HG02588 (cell line): Measurements from ENCODE around the gene VWF.

Source experiments
- ATAC-seq: cut with Tn5 transposase; IDR thresholded peaks from one replicate; pipeline ENCODE4 v1.9.1; 2021; ENCODE audit warnings: mild to moderate bottlenecking, moderate library complexity; ENCODE audit not compliant: unreplicated experiment

VWF gene

DNA sequence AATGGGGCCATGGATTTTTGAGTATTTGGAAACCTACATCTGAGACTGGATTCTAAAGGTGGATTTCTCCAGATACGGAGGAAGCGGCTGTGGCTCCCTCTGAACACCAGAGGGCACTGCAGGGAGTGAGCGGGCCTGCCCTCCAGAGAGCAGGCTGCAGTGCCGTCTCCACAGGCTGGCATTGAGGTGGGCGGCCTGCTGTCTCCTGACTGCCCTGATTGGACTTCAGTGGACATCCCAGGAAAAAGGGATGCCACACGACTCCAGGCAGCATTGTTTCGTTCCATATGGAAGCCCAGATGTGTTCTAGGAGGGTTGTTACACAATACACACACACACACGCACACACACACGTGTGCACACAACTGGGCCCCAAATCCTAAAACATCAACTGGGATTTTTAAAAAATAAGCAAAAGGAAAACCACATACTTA is 158.5 kb downstream of the VWF start:
- no peak for ATAC-seq

DNA sequence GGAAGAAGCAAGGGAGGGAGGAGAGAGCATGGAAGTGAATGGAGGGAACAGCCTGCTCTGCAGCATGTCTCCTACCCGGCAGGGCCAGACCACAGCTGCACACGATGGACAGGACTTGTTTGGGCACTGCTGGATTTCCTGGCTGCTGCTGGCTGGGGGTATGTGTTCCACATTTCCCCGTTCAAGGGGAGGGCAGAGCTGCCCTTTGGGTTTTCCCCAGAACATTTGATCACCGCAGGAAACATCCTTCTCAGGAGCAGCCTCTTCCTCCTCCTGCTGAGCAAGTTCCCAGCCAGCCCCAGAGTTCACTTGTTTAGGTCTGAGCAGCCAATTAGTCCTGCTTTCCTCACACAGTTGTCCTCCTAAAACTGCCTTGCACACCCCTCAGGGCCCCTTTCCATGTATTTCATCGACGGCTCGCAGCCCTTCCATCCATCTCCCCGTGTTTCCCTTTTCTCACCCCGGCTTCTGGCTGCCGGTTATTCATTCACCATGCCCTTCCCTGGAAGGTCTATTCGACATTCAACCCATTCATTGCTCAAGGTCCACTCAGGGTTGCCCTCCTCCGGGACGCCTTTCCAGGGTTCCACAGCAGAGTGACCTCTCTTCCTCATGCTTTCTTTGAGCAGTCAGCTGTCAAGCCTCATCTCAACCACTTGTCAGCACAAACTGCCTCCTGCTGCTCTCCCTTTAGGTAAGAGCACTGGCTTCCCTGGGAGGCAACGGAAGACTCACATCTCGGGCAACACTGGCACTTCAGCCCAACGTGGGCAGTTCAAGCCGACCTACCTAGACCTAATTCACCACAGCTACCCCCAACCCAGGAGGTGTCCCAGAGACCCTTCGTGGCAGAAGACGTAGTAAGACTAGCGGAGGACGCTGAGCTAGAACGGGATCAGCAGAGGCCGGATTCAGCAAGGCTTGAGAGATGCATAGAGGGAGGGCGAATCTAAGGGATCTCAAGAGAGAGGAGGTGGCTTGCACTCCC is 159.3 kb downstream of the VWF start:
- no peak for ATAC-seq

DNA sequence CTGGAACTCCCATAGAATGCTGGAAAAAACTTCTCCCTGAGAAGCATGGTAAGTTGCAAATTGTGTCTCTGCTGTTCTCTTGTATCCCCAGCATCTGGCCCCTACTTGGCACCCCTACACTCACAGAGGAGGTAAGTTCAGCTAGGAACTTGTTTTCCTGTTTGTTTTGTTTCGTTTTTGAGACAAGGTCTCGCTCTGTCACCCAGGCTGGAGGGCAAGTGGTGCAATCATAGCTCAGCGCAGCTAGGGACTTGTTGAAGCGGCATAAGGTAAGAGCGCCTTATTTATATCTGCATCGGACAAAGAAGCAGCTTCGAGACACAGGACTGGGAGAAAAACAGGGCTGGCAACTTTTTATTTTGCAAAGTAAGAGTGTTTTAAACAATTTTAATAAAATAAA is 161.0 kb downstream of the VWF start:
- ATAC-seq: no peak

DNA sequence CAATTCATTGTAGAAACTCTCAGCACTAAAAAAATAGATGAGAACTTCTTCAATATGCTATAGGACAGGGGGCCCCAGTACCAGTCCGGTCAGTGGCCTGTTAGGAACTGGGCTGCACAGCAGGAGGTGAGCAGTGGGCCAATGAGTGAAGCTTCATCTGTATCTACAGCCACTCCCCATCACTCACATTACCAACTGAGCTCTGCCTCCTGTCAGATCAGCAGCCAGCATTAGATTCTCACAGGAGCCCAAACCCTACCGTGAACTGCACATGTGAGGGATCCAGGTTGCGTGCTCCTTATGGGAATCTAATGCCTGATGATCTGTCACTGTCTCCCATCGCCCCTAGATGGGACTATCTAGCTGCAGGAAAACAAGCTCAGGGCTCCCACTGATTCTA is 163.7 kb downstream of the VWF start:
- no peak for ATAC-seq

DNA sequence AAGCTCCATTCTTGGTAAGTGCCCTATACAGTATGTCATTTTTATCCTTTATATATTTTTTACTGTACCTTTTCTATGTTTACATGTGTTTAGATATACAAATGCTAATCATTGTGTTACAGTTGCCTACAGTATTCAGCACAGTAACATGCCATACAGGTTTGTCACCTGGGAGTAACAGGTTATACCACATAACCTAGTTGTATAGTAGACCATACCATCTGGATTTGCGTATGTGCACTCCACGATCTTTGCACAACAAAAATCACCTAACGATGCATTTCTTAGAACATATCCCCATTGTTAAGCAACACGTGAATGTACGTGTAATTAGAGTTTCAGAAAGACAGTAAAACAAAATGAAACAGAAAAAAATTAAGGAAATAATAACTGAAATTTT is 167.5 kb downstream of the VWF start:
- no peak for ATAC-seq

DNA sequence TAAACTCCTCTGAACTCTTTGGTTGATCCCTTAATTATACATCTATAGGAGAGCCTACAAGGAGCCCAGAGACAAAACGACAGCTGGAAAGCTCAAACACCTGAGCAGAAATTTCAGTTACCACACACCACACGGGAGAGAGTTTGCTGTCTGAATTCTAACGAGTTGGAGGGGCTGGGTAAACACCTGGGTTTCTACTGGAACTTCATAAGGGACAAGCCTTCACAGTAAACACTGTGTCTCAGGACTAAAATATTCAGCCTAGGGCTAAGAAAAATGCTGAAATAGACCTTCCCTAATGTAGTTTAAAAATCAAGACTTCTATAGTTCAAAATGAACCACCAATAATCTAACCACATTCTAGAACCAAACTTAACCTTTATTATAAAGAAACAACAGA is 169.8 kb downstream of the VWF start:
- ATAC-seq: no peak

DNA sequence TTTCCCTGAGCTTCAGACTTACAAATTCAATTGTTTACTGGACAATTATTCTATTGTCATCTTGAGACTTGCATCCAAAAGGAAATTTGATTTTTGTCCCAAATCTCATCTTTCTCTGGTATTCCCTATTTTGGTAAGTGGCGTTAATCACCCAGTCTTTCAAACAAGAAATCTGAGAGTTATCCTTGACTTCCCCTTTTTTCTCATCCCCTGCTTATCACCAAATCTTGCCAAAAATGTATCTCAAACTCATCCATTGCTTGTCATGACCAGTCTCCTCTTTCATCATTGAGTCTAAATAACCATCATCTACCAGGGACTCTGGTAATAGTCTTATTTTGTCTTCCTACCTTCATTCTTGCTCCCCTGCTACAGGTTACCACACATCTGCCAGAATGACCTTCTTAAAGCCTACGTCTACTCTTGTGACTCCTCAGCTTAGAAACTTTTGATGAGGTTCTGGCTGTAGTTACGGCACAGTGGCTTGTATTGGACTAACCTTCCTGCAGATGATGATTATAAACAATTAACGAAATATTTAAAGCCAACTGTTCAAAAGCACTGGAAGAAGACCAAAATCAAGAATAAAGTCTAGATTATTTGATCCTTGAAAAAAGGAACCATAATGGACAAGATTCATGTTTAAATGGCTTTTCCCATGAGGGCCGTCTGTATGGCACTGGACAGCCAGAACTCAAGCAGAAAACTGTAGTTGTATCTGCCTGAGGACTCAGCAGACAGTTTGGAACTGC is 170.5 kb downstream of the VWF start:
- no peak for ATAC-seq

DNA sequence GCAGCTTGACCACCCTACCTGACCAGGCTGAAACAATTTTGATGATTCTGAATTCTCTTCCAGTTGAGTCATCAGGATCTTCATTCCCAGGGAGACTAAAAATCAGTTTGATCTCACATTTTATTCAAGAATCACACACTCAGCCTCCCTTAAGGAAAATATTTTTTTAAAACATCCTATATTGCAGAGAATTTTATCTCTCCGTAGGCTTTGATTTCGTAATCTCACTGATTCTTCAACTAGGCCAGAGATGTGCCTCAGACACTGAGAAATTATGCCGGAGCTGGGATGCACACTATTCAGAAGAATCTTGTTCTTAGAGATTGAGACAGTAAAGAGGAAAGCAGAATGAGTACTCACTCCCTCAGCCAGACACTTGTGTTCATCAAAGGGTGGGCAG is 172.4 kb downstream of the VWF start:
- no peak for ATAC-seq

DNA sequence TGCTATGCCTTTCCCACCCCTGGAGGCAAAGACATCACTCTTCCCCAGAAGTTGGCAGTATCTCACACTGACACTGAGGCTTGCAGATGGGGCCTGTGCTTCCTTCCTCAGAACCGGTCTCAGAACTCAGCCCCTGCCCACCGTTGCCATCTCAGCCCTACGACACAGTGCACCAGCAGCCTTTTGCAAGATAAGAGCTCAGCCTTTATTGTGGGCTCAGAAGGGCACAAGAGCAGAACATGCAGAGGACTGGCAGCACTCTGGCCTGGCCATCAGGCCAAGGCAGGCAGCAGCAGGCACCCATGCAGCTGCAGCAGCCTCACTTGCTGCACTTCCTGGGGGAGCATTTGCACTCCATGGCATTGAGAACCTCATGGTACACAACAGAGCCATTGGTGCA is 175.8 kb downstream of the VWF start:
- no peak for ATAC-seq

DNA sequence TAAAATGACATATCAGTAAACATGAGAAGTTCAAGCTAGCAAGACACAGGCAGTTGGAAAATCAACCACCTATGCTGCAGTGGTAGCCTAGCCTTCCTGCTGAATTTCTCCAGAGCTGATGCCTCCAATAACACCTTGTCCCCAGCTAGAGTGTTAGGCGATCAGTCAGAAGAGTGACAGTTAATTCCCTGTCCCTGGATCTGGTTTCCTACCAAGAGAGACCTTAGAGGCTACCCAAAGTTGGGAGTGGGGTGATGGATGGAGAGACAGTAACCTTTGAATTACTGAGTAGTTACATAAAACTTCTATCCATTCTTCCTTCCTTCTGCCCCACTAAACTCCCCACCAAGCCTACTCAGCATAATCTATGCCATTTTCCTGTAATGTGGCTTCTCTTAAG is 177.5 kb downstream of the VWF start:
- no peak for ATAC-seq

DNA sequence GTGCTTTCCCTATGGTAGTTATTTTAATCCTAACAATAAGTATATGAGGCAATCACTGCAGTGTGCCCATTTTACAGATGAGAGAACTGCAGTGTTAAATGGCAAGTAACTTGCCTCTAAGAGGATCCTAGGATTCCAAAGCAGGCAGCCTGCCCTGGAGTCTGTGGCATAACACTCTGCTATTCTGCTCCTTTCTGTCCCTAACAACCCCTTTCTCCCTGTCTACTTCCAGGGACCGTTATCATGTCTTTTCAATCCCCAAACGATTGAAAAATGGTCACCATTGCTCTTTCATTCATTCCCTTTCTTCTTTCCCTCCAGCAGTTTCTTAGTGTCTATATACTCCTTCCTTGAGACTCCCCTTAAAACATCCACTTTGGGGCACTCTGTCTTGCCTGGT is 178.1 kb downstream of the VWF start:
- no peak for ATAC-seq

DNA sequence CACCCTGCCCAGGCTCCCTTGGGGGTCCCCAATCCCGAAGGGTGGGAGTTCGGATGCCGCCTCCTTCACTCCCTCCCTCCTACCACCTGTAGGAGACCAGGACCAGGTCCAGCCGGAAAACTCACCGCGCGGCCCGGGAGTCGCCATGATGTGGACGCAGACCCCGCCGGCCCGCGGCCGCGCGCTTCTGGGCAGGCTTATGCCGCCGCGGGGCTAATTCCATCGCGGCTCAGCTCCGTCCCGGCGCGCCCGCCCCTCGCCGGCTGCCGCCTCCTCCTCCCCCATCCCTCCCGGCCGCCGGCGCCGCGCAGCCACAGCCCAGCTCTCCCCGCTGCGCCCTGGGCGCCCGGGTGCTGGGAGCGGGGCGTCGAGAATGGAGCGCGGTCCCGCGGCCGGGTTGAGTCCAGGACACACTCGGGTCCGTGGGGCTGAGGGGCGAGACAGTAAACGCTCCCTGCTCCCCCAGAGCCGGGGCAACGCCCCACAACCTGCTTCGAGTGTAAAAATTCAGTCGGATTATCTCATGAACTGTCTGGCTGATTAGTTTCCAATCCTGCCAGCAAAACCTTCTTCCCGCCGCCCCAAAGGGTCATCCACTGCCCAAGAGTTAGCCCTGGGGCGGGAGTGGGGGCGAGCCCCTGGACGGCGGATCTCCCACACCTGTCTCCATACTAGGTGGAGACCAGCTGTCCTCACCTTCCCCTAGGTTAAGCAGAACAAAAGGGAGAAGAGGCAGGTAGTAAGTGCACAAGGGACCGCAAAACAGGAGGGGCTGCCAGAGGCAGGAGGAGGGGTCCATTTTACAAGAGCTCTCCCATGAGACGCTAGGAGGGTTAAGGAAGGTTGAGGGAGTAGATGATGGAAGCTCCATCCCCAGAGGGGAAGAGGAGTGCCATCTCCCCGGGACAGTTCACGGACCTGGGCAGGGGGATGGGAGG is 179.1 kb downstream of the VWF start, which contains the start of gene ANO2:
TSS of gene ANO2 (minus strand) at position 189 of the 938 bp plus-strand sequence. CDS start at position 147, 42 bp downstream.
- no peak for ATAC-seq

DNA sequence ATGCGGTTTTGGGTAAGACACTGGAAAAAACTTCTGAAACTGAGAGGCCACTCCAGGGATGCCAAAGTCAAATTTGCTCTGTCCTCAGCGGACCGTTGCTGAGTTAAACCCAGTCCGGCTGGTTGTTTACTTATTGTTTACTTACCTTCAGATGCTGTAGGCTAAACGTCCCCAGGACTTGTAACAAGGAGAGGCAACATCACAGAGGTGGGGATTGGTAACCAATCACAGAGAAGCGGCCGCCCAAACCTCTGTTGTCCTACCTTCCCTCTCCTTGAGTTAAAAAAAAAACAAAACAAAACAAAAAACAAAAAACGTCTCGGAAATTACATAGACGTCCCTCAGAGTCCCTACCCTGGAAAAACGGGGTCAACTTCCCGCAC is 179.8 kb downstream of the VWF start:
- no peak for ATAC-seq

DNA sequence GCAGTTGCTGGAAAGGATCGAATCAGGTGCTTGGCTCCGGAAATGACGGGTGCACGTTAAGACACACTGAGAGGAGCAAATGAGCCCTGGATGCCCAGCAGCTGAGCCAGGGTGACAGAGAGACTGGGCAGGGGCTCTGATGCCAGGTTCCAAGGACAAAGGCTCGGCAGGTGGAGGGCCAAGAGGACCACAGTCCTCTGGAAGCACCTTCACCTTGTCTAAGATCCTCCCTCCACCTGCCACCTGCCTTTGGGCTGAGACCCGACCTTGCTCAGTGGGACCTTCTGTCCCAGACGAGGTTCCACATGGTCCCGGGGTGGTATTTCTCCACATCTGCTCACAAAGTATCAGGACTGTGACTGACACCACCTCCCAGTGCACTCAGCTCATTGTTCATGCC is 180.4 kb downstream of the VWF start:
- no peak for ATAC-seq

DNA sequence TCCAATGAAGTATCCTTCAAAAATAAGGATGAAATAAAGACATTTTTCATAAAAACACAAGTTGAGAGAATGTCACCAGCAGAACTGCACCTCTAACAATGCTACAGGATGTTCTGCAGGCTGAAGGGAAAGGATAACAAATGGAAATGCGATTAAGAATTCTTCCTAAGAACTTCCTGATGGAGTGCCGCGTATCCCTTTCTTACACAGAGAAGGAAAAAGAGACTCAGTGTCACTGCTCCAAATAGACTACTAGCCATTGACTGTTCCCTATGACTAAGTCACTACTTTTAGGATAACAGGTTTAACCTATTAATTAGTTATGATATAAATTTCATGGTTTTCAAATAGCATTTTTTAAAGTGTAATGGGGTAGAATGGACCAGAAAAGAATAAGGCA is 182.6 kb downstream of the VWF start:
- no peak for ATAC-seq

DNA sequence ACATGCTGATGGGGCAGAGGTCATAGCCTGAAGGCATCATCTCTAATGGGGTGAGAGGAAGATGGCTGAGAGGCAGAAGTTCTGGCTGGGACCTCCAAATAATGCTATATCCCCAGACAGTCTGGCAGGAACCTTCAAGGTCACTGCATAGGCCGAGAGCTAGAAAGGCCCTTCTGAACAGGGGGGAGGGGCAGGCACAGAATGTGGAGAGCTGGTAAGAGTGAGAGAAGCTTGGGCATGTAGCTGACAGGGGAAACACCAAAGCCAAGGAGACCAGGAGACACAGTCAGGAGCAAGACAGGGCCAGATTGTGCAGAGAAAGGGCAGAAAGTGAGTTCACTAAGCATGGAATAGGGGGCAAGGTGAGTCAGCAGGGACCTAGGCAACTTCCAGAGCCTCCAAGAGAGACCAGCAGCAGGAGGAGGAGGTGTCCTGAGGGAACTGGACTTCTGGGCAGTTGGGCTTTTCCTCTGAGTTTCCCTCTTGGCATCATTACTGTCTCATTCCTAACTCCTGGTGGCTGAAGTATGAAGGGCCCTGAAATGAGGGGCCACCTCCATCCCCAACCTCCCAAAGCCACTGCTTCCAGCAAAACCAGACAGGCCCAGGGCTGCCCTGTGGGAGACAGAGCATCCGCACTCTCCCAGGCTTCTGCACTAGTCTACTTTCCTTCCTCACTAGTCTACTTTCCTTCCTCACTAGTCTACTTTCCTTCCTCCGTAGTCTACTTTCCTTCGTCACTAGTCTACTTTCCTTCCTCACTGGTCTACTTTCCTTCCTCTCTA is 196.5 kb downstream of the VWF start:
- no peak for ATAC-seq

DNA sequence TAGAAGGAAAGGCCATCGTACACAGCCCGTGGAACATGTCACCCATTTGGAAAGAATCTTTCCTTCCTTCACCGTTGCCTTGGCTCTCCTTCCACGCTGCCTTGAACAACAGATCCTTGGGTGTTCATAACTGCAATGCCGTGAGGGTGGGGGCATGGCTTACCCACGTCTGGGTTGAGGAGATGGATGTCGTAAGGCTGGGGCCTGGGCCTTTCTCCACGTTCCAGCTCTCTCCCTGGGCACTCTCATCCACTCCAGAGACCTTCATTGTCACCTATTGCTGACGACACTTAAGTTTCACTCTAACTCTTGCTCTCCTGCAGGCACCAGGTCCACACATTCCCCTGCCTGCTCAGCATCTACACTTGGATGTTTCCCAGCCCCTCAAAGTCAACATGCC is 198.8 kb downstream of the VWF start:
- ATAC-seq: no peak

DNA sequence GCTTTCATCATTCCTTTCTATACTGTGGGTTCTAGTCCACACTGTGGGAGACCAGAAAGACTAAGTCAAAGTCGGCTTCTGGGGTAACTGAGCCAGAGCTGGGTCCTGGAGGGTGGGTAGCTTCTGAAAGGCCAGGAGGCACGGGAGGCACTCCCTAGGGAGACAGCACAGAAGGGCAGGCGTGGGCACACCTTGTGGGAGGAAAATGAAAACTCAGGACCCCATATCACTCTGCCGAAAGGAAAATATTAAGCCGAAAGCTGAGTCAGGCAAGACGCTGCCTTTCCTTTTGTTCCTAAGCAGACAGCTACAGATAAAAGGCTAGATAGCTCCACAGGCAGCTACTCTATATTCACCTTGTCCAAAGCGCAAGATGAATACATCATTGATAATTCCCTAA is 200.1 kb downstream of the VWF start:
- ATAC-seq: no peak

DNA sequence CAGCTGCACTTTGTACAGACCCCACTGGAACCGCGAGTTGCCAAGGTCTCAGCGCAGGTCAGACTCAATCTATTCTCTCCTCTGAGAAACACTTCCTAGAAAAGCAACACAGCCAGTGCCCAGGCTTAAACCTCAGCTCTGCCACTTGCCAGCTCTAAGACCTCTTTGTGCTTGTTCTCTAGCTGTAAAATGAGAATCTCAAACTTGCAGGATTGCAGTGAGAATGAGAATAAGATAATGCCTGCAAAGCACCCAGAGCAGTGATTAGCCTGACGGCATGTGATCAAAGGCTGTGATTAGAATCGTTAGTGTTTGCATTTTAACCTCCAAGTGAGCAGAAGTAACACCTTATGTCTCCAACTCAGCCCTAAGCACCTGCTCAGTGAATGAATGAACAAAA is 200.7 kb downstream of the VWF start:
- ATAC-seq: no peak

DNA sequence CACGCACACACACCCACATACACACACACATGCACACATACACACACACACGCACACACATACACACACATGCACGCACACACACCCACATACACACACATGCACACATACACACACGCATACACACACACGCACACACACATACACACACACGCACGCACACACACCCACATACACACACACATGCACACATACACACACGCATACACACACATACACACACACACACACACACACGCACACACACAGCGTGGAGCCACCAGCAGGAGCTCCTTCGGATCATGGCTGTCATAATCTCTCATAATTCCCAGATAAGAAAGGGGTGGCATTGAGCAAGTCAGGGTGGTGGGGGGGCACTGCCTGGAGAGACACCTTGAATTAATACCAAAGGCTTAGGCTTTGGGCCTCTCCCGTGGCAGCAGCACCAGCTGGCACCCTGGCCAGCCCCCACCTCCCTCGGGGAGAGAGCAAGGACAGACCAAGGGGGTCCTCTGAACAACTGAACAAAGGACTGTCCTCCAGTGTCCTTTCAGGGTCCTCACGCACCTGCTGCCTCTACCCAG is 201.3 kb downstream of the VWF start:
- no peak for ATAC-seq
